MM.1S (cell line): Measurements from ENCODE around the gene APOH.

Experiments used
- EZH2 ChIP-seq: fragments of 300-600 bp; sonication (generic); optimal IDR thresholded peaks from 2 replicates; pipeline ENCODE3; 2017; ENCODE audit warnings: low read depth, mild to moderate bottlenecking, antibody characterized with exemption, low read length, mixed read lengths
- TF ChIP-seq, protein P1 (sequence below): fragments of 300-600 bp; sonication (generic); IDR thresholded peaks from 2 replicates; pipeline ENCODE4 v1.5.1; 2016; ENCODE audit warnings: antibody characterized with exemption, low read length, mixed read lengths

DNA sequence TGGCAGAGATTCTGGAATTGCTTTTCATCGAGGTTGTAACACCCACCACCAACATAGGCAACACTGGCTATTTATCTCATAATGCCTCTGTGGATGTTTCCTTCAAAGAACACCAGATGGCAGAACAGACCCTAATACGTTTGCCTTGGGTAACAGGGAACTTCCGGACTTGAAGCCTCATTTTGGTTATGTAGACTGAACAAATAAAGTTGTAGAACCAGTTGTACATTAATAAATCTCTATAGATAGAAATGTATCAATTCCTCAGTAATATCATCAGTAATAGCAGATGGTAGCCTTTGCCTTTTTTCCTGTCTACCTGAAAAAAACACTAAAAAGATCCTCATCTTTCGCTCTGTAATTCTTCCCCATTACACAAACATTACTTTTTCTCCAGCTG, 25.9 kb upstream of the APOH start:
- TF ChIP-seq, protein P1, sequence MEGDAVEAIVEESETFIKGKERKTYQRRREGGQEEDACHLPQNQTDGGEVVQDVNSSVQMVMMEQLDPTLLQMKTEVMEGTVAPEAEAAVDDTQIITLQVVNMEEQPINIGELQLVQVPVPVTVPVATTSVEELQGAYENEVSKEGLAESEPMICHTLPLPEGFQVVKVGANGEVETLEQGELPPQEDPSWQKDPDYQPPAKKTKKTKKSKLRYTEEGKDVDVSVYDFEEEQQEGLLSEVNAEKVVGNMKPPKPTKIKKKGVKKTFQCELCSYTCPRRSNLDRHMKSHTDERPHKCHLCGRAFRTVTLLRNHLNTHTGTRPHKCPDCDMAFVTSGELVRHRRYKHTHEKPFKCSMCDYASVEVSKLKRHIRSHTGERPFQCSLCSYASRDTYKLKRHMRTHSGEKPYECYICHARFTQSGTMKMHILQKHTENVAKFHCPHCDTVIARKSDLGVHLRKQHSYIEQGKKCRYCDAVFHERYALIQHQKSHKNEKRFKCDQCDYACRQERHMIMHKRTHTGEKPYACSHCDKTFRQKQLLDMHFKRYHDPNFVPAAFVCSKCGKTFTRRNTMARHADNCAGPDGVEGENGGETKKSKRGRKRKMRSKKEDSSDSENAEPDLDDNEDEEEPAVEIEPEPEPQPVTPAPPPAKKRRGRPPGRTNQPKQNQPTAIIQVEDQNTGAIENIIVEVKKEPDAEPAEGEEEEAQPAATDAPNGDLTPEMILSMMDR: peak; percentile 69
- no peak for TF ChIP-seq EZH2
